HepG2 (cell line): ENCODE data around the gene FALEC. TPM values are rescaled to one million over a fixed set of nuclear protein-coding genes. Genes with fewer than 3 reads are reported as not detected.

ENCODE experiments used
- AKAP8 ChIP-seq: sonication (generic); formaldehyde crosslinking; IDR thresholded peaks from 2 replicates; pipeline ENCODE4 v1.5.1; 2020; ENCODE audit warnings: mild to moderate bottlenecking, missing genetic modification reagents
- ELF3 ChIP-seq: IDR thresholded peaks from 2 replicates; pipeline ENCODE4 v1.6.1; 2016; ENCODE audit warnings: missing genetic modification reagents, missing compliant biosample characterization
- GFI1 ChIP-seq: sonication (generic); formaldehyde crosslinking; IDR thresholded peaks from 2 replicates; pipeline ENCODE4 v1.5.0; 2020; ENCODE audit warnings: missing genetic modification reagents, mild to moderate bottlenecking, borderline replicate concordance
- JUNB ChIP-seq: sonication (generic); formaldehyde crosslinking; IDR thresholded peaks from 2 replicates; pipeline ENCODE4 v1.8.0; 2022; ENCODE audit warnings: missing genetic modification reagents, mild to moderate bottlenecking, borderline replicate concordance
- MEF2D ChIP-seq: sonication (generic); formaldehyde crosslinking; IDR thresholded peaks from 2 replicates; pipeline ENCODE4 v1.5.1; 2020; ENCODE audit warnings: mild to moderate bottlenecking, missing genetic modification reagents
- ZBTB20 ChIP-seq: sonication (generic); formaldehyde crosslinking; IDR thresholded peaks from 2 replicates; pipeline ENCODE4 v1.8.1; 2023; ENCODE audit warnings: missing genetic modification reagents, low read depth, mild to moderate bottlenecking, borderline replicate concordance
- ZFAT ChIP-seq: sonication (generic); formaldehyde crosslinking; conservative IDR thresholded peaks from 2 replicates; pipeline ENCODE4 v1.8.1; 2023; ENCODE audit warnings: missing genetic modification reagents, inconsistent platforms
- ZNF567 ChIP-seq: sonication (generic); formaldehyde crosslinking; IDR thresholded peaks from 2 replicates; pipeline ENCODE4 v1.8.1; 2023; ENCODE audit warnings: mild to moderate bottlenecking, missing genetic modification reagents, borderline replicate concordance
- ZNF776 ChIP-seq: sonication (generic); formaldehyde crosslinking; IDR thresholded peaks from 2 replicates; pipeline ENCODE4 v1.4.0; 2020; ENCODE audit warnings: mild to moderate bottlenecking, missing genetic modification reagents
- polyA plus RNA-seq, 8 experiments: library from polyadenylated mRNA; depleted of rRNA in 3 of 8; stranded (reverse) in 7 of 8; unstranded in 1 of 8; fragments of >200 nt; fragmentation: Illumina TruSeq in 4 of 8; extraction: Trizol in 4 of 8; gene quantifications; 2 replicates each; pipeline versions ENCODE4 v1.2.1 to v1.2.3, GENCODE V29; 2011 to 2016; ENCODE audit warnings: low read depth in 4 of 8, missing spikeins in 1 of 8, mixed read lengths in 1 of 8; ENCODE audit not compliant: insufficient read depth in 1 of 8
- total RNA-seq, 5 experiments: library from RNA; depleted of rRNA; stranded (reverse); fragments of >200 nt; fragmentation: Illumina TruSeq; extraction: Trizol; gene quantifications; 2 replicates each; pipeline ENCODE4 v1.2.3, GENCODE V29; 2016; ENCODE audit warnings: low read depth in 1 of 5
- TF ChIP-seq, protein P1 (sequence below): sonication (generic); formaldehyde crosslinking; IDR thresholded peaks from 2 replicates; pipeline ENCODE4 v1.9.0; 2021; ENCODE audit warnings: mild to moderate bottlenecking, missing genetic modification reagents
- TF ChIP-seq, protein P2 (sequence below): sonication (generic); formaldehyde crosslinking; IDR thresholded peaks from 2 replicates; pipeline ENCODE4 v1.4.0; 2020; ENCODE audit warnings: mild to moderate bottlenecking, missing genetic modification reagents
- TF ChIP-seq, protein P3 (sequence below): sonication (generic); formaldehyde crosslinking; IDR thresholded peaks from 2 replicates; pipeline ENCODE4 v1.4.0; 2020; ENCODE audit warnings: mild to moderate bottlenecking, missing genetic modification reagents
- TF ChIP-seq, protein P4 (sequence below): IDR thresholded peaks from 2 replicates; pipeline ENCODE4 v1.6.1; 2016; ENCODE audit warnings: low read depth, control low read depth
- TF ChIP-seq, protein P5 (sequence below): sonication (generic); formaldehyde crosslinking; IDR thresholded peaks from 2 replicates; pipeline ENCODE4 v1.4.0; 2020; ENCODE audit warnings: missing genetic modification reagents

Gene FALEC
- total and polyA plus RNA-seq, 2 of the 13 experiments (the other 11 are each of a cell fraction or from before 2014, with no cell fraction given): 0.33 to 0.71 TPM

DNA sequence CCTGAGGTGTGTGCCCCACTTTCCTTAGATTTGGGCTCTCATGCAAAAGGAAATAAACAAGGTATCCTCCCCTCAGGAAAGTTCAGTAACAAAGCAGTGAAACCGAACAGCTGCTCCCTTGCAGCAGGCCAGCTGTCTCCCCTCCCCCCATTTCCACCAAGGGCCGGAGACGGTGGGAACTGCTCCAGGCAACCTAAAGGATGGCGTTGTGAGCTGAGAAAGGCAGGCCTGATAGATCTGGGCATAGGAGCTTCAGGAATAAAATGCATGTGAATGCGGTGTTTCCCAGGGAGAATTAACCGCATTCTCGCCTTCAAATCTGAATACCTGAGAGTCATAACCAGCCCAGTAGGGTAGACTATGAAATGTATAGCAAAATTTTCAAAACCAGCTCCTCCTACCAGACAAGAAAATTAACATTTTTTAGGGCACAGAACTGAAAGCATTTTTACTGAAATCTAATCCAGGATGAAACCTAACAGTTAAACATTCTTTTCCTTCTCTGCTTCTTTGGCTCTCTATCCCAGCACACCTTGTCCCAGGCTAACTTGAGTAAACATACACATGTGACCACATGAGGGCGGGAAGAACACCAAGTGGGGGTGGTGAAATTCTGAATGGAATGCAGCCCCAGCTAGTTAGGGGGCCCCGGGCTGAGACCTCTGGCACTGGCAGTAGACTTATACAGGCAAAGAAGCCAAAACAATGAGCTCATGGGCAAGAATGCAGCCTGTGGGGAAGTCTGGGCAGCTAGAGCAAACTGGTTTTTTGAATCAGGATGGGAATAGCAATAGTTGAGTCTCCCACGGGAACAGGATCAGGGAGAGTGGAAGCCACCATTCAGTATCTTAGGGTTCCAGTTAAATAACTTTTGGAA, 52.4 kb downstream of the FALEC start (continued):
- TF ChIP-seq, protein P1, sequence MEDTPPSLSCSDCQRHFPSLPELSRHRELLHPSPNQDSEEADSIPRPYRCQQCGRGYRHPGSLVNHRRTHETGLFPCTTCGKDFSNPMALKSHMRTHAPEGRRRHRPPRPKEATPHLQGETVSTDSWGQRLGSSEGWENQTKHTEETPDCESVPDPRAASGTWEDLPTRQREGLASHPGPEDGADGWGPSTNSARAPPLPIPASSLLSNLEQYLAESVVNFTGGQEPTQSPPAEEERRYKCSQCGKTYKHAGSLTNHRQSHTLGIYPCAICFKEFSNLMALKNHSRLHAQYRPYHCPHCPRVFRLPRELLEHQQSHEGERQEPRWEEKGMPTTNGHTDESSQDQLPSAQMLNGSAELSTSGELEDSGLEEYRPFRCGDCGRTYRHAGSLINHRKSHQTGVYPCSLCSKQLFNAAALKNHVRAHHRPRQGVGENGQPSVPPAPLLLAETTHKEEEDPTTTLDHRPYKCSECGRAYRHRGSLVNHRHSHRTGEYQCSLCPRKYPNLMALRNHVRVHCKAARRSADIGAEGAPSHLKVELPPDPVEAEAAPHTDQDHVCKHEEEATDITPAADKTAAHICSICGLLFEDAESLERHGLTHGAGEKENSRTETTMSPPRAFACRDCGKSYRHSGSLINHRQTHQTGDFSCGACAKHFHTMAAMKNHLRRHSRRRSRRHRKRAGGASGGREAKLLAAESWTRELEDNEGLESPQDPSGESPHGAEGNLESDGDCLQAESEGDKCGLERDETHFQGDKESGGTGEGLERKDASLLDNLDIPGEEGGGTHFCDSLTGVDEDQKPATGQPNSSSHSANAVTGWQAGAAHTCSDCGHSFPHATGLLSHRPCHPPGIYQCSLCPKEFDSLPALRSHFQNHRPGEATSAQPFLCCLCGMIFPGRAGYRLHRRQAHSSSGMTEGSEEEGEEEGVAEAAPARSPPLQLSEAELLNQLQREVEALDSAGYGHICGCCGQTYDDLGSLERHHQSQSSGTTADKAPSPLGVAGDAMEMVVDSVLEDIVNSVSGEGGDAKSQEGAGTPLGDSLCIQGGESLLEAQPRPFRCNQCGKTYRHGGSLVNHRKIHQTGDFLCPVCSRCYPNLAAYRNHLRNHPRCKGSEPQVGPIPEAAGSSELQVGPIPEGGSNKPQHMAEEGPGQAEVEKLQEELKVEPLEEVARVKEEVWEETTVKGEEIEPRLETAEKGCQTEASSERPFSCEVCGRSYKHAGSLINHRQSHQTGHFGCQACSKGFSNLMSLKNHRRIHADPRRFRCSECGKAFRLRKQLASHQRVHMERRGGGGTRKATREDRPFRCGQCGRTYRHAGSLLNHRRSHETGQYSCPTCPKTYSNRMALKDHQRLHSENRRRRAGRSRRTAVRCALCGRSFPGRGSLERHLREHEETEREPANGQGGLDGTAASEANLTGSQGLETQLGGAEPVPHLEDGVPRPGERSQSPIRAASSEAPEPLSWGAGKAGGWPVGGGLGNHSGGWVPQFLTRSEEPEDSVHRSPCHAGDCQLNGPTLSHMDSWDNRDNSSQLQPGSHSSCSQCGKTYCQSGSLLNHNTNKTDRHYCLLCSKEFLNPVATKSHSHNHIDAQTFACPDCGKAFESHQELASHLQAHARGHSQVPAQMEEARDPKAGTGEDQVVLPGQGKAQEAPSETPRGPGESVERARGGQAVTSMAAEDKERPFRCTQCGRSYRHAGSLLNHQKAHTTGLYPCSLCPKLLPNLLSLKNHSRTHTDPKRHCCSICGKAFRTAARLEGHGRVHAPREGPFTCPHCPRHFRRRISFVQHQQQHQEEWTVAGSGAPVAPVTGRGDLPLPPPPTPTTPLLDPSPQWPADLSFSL (CRISPR knock-in tag): no peak
- TF ChIP-seq GFI1 (CRISPR knock-in tag): peak; percentile 36
- no peak for TF ChIP-seq AKAP8
- no peak for TF ChIP-seq ZNF776 (CRISPR knock-in tag)
- TF ChIP-seq, protein P2, sequence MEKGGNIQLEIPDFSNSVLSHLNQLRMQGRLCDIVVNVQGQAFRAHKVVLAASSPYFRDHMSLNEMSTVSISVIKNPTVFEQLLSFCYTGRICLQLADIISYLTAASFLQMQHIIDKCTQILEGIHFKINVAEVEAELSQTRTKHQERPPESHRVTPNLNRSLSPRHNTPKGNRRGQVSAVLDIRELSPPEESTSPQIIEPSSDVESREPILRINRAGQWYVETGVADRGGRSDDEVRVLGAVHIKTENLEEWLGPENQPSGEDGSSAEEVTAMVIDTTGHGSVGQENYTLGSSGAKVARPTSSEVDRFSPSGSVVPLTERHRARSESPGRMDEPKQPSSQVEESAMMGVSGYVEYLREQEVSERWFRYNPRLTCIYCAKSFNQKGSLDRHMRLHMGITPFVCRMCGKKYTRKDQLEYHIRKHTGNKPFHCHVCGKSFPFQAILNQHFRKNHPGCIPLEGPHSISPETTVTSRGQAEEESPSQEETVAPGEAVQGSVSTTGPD (CRISPR knock-in tag): peak; percentile 66; the same call in 1 of the 2 replicates
- TF ChIP-seq ELF3: peak; percentile 33; the same call in 1 of the 2 replicates
- TF ChIP-seq, protein P3, sequence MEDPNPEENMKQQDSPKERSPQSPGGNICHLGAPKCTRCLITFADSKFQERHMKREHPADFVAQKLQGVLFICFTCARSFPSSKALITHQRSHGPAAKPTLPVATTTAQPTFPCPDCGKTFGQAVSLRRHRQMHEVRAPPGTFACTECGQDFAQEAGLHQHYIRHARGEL (CRISPR knock-in tag): no peak
- TF ChIP-seq MEF2D: peak; percentile 52; the same call in 1 of the 2 replicates
- TF ChIP-seq, protein P4, sequence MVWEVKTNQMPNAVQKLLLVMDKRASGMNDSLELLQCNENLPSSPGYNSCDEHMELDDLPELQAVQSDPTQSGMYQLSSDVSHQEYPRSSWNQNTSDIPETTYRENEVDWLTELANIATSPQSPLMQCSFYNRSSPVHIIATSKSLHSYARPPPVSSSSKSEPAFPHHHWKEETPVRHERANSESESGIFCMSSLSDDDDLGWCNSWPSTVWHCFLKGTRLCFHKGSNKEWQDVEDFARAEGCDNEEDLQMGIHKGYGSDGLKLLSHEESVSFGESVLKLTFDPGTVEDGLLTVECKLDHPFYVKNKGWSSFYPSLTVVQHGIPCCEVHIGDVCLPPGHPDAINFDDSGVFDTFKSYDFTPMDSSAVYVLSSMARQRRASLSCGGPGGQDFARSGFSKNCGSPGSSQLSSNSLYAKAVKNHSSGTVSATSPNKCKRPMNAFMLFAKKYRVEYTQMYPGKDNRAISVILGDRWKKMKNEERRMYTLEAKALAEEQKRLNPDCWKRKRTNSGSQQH (CRISPR knock-in tag): no peak
- TF ChIP-seq ZNF567 (CRISPR knock-in tag): no peak
- TF ChIP-seq JUNB (CRISPR knock-in tag): no peak
- TF ChIP-seq ZFAT (CRISPR knock-in tag): no peak
- no peak for TF ChIP-seq ZBTB20 (CRISPR knock-in tag)
- TF ChIP-seq, protein P5, sequence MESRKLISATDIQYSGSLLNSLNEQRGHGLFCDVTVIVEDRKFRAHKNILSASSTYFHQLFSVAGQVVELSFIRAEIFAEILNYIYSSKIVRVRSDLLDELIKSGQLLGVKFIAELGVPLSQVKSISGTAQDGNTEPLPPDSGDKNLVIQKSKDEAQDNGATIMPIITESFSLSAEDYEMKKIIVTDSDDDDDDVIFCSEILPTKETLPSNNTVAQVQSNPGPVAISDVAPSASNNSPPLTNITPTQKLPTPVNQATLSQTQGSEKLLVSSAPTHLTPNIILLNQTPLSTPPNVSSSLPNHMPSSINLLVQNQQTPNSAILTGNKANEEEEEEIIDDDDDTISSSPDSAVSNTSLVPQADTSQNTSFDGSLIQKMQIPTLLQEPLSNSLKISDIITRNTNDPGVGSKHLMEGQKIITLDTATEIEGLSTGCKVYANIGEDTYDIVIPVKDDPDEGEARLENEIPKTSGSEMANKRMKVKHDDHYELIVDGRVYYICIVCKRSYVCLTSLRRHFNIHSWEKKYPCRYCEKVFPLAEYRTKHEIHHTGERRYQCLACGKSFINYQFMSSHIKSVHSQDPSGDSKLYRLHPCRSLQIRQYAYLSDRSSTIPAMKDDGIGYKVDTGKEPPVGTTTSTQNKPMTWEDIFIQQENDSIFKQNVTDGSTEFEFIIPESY (CRISPR knock-in tag): no peak
